Measurements from ENCODE around the gene DNAJB11. TPM values are rescaled to one million over a fixed set of nuclear protein-coding genes. Genes with fewer than 3 reads are reported as not detected.

The DNAJB11 gene
- total RNA-seq, 1 experiment from 2014 or later: 54.3 TPM

DNA sequence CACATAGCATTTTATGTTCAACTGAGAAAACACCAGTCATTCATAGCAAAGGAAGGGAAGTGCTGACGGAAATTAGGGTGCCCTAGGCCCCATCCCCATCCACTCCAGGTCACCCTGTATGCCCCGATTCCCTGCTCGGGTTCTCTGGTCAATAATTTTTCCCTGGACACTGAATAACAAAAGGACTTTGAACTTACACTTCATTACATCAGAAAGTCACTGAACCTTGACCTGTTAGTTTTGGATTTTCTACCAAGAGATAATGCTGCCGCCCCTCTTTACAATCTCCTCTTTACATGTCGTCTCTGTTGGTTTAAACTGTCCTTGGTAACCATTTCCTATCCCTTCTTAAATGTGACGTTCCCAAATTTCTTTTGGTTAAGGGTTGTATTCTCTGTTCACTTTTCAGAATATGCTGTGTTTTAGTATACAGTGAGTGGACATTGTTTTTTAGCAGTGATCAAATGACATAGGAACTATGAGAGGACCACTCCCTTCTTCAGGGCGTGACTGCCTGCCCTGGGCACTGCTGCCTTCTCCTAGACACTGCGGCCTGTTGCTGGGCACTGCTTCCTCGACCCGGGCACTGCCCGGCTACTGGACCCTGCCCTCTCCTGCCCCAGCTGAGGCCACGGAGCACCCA is 28.7 kb downstream of the DNAJB11 start:
- ATAC-seq: no peak
- ChIA-PET CTCF (interaction anchor here (1.8 to 2.8 kb wide), 2 partner anchors 10 to 15 kb away, joined by 10 to 14 read pairs; no protein-coding TSS in a partner anchor), RAD21 (ENCODE audit: low non-redundant PET in 1 of 2, low total read pairs in 2 of 2, uncharacterized antibody in 2 of 2, unreplicated experiment in 2 of 2) (no interaction called here), POLR2A (no interaction called here)
- DNase-seq (ENCODE audit: low read depth, low spot score): no peak
- no peak overlapping the region for H3K4me2 ChIP-seq (ENCODE audit: low read length)
- no peaks in the 10 kb centered on the region for H3K4me1 ChIP-seq (ENCODE audit: control insufficient read depth in 1 of 2, insufficient read depth in 2 of 2, low read length in 2 of 2)
- no peaks in the 10 kb centered on the region for H3K79me2 ChIP-seq (ENCODE audit: insufficient read depth, low read length)
- no peaks in the 10 kb centered on the region for H3K9me2 ChIP-seq (ENCODE audit: insufficient read depth)
- intact Hi-C loops (cut with micrococcal nuclease): no loop called here
- H3K36me3 ChIP-seq (ENCODE audit: control insufficient read depth in 1 of 2, insufficient read depth in 2 of 2, low read length in 2 of 2): no peaks in the 10 kb centered on the region
- no peak overlapping the region for H3K9ac ChIP-seq (ENCODE audit: low read length)
- TF ChIP-seq ZFX (IDR thresholded peaks at IDR 0.05): no peak
- TF ChIP-seq, protein P1, sequence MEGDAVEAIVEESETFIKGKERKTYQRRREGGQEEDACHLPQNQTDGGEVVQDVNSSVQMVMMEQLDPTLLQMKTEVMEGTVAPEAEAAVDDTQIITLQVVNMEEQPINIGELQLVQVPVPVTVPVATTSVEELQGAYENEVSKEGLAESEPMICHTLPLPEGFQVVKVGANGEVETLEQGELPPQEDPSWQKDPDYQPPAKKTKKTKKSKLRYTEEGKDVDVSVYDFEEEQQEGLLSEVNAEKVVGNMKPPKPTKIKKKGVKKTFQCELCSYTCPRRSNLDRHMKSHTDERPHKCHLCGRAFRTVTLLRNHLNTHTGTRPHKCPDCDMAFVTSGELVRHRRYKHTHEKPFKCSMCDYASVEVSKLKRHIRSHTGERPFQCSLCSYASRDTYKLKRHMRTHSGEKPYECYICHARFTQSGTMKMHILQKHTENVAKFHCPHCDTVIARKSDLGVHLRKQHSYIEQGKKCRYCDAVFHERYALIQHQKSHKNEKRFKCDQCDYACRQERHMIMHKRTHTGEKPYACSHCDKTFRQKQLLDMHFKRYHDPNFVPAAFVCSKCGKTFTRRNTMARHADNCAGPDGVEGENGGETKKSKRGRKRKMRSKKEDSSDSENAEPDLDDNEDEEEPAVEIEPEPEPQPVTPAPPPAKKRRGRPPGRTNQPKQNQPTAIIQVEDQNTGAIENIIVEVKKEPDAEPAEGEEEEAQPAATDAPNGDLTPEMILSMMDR (IDR thresholded peaks at IDR 0.05 in 2 of 3, conservative IDR thresholded peaks at IDR 0.05 in 1 of 3; ENCODE audit: borderline replicate concordance in 1 of 3, insufficient read depth in 1 of 3, low read depth in 2 of 3, low read length in 2 of 3): no peak
- no peak for TF ChIP-seq RAD21 (IDR thresholded peaks at IDR 0.05; ENCODE audit: low read depth)
- TF ChIP-seq POLR2A (IDR thresholded peaks at IDR 0.05; ENCODE audit: borderline replicate concordance, extremely low read depth, insufficient read depth, insufficient read length): no peak
- TF ChIP-seq SIN3A (IDR thresholded peaks at IDR 0.05; ENCODE audit: low read depth): no peak
- no peak for TF ChIP-seq ELF1 (IDR thresholded peaks at IDR 0.05; ENCODE audit: borderline replicate concordance, low read depth)
- TF ChIP-seq, protein P2, sequence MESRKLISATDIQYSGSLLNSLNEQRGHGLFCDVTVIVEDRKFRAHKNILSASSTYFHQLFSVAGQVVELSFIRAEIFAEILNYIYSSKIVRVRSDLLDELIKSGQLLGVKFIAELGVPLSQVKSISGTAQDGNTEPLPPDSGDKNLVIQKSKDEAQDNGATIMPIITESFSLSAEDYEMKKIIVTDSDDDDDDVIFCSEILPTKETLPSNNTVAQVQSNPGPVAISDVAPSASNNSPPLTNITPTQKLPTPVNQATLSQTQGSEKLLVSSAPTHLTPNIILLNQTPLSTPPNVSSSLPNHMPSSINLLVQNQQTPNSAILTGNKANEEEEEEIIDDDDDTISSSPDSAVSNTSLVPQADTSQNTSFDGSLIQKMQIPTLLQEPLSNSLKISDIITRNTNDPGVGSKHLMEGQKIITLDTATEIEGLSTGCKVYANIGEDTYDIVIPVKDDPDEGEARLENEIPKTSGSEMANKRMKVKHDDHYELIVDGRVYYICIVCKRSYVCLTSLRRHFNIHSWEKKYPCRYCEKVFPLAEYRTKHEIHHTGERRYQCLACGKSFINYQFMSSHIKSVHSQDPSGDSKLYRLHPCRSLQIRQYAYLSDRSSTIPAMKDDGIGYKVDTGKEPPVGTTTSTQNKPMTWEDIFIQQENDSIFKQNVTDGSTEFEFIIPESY (IDR thresholded peaks at IDR 0.05; ENCODE audit: extremely low read depth, insufficient replicate concordance, low read length): no peak
- TF ChIP-seq, protein P3, sequence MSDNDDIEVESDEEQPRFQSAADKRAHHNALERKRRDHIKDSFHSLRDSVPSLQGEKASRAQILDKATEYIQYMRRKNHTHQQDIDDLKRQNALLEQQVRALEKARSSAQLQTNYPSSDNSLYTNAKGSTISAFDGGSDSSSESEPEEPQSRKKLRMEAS (IDR thresholded peaks at IDR 0.05): no peak
- no peak for TF ChIP-seq JUND (IDR thresholded peaks at IDR 0.05)
- TF ChIP-seq, protein P4, sequence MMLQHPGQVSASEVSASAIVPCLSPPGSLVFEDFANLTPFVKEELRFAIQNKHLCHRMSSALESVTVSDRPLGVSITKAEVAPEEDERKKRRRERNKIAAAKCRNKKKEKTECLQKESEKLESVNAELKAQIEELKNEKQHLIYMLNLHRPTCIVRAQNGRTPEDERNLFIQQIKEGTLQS (IDR thresholded peaks at IDR 0.05): no peak
- no peak for TF ChIP-seq SP1 (IDR thresholded peaks at IDR 0.05; ENCODE audit: low read depth)
- no peak for TF ChIP-seq EZH2 (IDR thresholded peaks at IDR 0.05)
- no peak for TF ChIP-seq SRF (IDR thresholded peaks at IDR 0.05; ENCODE audit: low read depth)
- BruUV-seq (replicated peaks): no TSS peak
- no peak overlapping the region for H3K4me3 ChIP-seq (replicated peaks in 1 of 2; ENCODE audit: low read depth in 1 of 2, low read length in 2 of 2)
- H2AFZ ChIP-seq (ENCODE audit: low read depth, low read length, poor library complexity, severe bottlenecking): no peak overlapping the region
- no peaks in the 10 kb centered on the region for H3K9me3 ChIP-seq (ENCODE audit: control insufficient read depth in 1 of 2, insufficient read depth in 1 of 2, low read depth in 1 of 2, low read length in 2 of 2)
- H4K20me1 ChIP-seq (ENCODE audit: insufficient read depth): no peaks in the 10 kb centered on the region
- no peak overlapping the region for H3K27ac ChIP-seq (ENCODE audit: low read depth, low read length)
- no peaks in the 10 kb centered on the region for H3K27me3 ChIP-seq (ENCODE audit: insufficient read depth, low read length)

Measured in HCT116 (cell line).